K562 (cell line): Measurements from ENCODE around the gene FAAP100. TPM values are rescaled to one million over a fixed set of nuclear protein-coding genes. Genes with fewer than 3 reads are reported as not detected.

Experiments used
- COPS2 ChIP-seq: fragments of 450-650 bp; conservative IDR thresholded peaks from 2 replicates; pipeline ENCODE4 v1.6.1; 2016; ENCODE audit warnings: mild to moderate bottlenecking, moderate library complexity
- GABPA ChIP-seq: fragments of 200-800 bp; sonication (Bioruptor generic); conservative IDR thresholded peaks from 2 replicates; pipeline ENCODE4 v1.6.1; 2016; ENCODE audit warnings: low read depth, missing genetic modification characterization, missing compliant biosample characterization
- HNRNPL ChIP-seq: fragments of 200-400 bp; formaldehyde crosslinking; IDR thresholded peaks from 2 replicates; pipeline ENCODE4 v1.6.1; 2017; ENCODE audit warnings: low read depth, mild to moderate bottlenecking, low read length
- ILK ChIP-seq: fragments of 450-650 bp; IDR thresholded peaks from 2 replicates; pipeline ENCODE4 v1.6.1; 2016; ENCODE audit warnings: missing genetic modification characterization, low read depth, mild to moderate bottlenecking, missing compliant biosample characterization, moderate library complexity, borderline replicate concordance
- JUN ChIP-seq, 2 experiments: sonication (generic) in 1 of 2; formaldehyde crosslinking in 1 of 2; IDR thresholded peaks; 2 replicates each; pipeline versions ENCODE4 v1.6.1 to v1.8.0; 2012 to 2022; ENCODE audit warnings: borderline replicate concordance in 2 of 2, mild to moderate bottlenecking in 2 of 2, improper control_type of control experiment in 1 of 2, low read depth in 1 of 2, low read length in 1 of 2, missing genetic modification reagents in 1 of 2
- L3MBTL2 ChIP-seq: fragments of 450-650 bp; IDR thresholded peaks from 2 replicates; pipeline ENCODE4 v1.6.1; 2016; ENCODE audit warnings: mild to moderate bottlenecking, moderate library complexity
- MTA1 ChIP-seq: fragments of 450-650 bp; IDR thresholded peaks from 2 replicates; pipeline ENCODE4 v1.6.1; 2017; ENCODE audit warnings: borderline replicate concordance
- NUFIP1 ChIP-seq: fragments of 450-650 bp; IDR thresholded peaks from 2 replicates; pipeline ENCODE4 v1.6.1; 2018; ENCODE audit not compliant: partially characterized antibody
- RB1 ChIP-seq: fragments of 450-650 bp; IDR thresholded peaks from 2 replicates; pipeline ENCODE4 v1.6.1; 2017; ENCODE audit warnings: low read depth, mild to moderate bottlenecking
- SNAPC5 ChIP-seq: fragments of 250-450 bp; sonication (Bioruptor Pico); IDR thresholded peaks from 2 replicates; pipeline ENCODE4 v1.8.0; 2021; ENCODE audit warnings: moderate library complexity, mild to moderate bottlenecking, inconsistent platforms
- TCF7L2 ChIP-seq: fragments of 150-350 bp; IDR thresholded peaks from 2 replicates; pipeline ENCODE4 v1.6.1; 2016; ENCODE audit warnings: low read depth, mild to moderate bottlenecking, low read length, moderate library complexity
- USF1 ChIP-seq: sonication (generic); formaldehyde crosslinking; IDR thresholded peaks from 2 replicates; pipeline ENCODE4 v1.9.0; 2022; ENCODE audit warnings: mild to moderate bottlenecking, missing genetic modification reagents
- ZBTB1 ChIP-seq: sonication (generic); formaldehyde crosslinking; IDR thresholded peaks from 2 replicates; pipeline ENCODE4 v1.8.1; 2023; ENCODE audit warnings: missing genetic modification reagents, low read depth, mild to moderate bottlenecking, borderline replicate concordance
- ZBTB12 ChIP-seq: fragments of 250-450 bp; sonication (Bioruptor Pico); IDR thresholded peaks from 2 replicates; pipeline ENCODE4 v1.4.0; 2020
- ZC3H8 ChIP-seq: fragments of 450-650 bp; IDR thresholded peaks from 2 replicates; pipeline ENCODE4 v1.6.1; 2017
- ZFP36 ChIP-seq: fragments of 150-350 bp; IDR thresholded peaks from 2 replicates; pipeline ENCODE4 v1.6.1; 2018; ENCODE audit warnings: low read length, low read depth; ENCODE audit not compliant: partially characterized antibody
- ZNF134 ChIP-seq: fragments of 250-450 bp; sonication (Bioruptor Pico); conservative IDR thresholded peaks from 2 replicates; pipeline ENCODE4 v1.4.0; 2020
- ZNF3 ChIP-seq: fragments of 250-450 bp; sonication (Bioruptor Pico); IDR thresholded peaks from 2 replicates; pipeline ENCODE4 v1.5.0; 2021; ENCODE audit warnings: mild to moderate bottlenecking, moderate library complexity
- ZNF518B ChIP-seq: fragments of 250-450 bp; sonication (Bioruptor Pico); IDR thresholded peaks from 2 replicates; pipeline ENCODE4 v1.5.0; 2021; ENCODE audit warnings: mild to moderate bottlenecking, moderate library complexity
- ZNF76 ChIP-seq: fragments of 250-450 bp; sonication (Bioruptor Pico); IDR thresholded peaks from 2 replicates; pipeline ENCODE4 v1.4.0; 2020; ENCODE audit warnings: mild to moderate bottlenecking, moderate library complexity, borderline replicate concordance
- ZNF79 ChIP-seq: fragments of 250-450 bp; sonication (Bioruptor Pico); IDR thresholded peaks from 2 replicates; pipeline ENCODE4 v1.4.0; 2020; ENCODE audit warnings: low read depth, mild to moderate bottlenecking, moderate library complexity
- ZSCAN29 ChIP-seq: fragments of 450-650 bp; IDR thresholded peaks from 2 replicates; pipeline ENCODE4 v1.6.1; 2017
- polyA plus RNA-seq, 8 experiments: library from polyadenylated mRNA; depleted of rRNA in 4 of 8; stranded (reverse) in 5 of 8; unstranded in 3 of 8; fragments of >200 nt; fragmentation: Nextera tagmentation in 2 of 8; fragmentation: Illumina TruSeq in 1 of 8; extraction: Ambion mirVana in 2 of 8; extraction: Trizol in 1 of 8; gene quantifications; 2 replicates each; pipeline versions ENCODE4 v1.2.1 to v1.2.3, GENCODE V29; 2011 to 2014; ENCODE audit warnings: inconsistent platforms in 1 of 8, missing spikeins in 1 of 8
- total RNA-seq, 7 experiments: library from RNA; depleted of rRNA in 6 of 7; stranded (reverse); fragments of >200 nt in 6 of 7; fragmentation: Illumina TruSeq in 2 of 7; extraction: Trizol in 2 of 7; gene quantifications; 2 replicates each; pipeline versions ENCODE4 v1.2.1 to v1.2.3, GENCODE V29; 2011 to 2021; ENCODE audit warnings: low replicate concordance in 1 of 7

FAAP100 gene
- total and polyA plus RNA-seq, 9 of the 15 experiments (the other 6 are each of a cell fraction or from before 2014, with no cell fraction given): 0.31 to 51.2 (median 12.6) TPM

- TF ChIP-seq ZSCAN29 (no peak), RB1 (peak; percentile 59; the same call in 1 of the 2 replicates), ZNF3 (CRISPR knock-in tag) (no peak), ZFP36 (no peak), TCF7L2 (no peak), ZBTB1 (CRISPR knock-in tag) (no peak; the same call in 1 of the 2 replicates), ZNF518B (no peak), MTA1 (no peak), SNAPC5 (CRISPR knock-in tag) (no peak), NUFIP1 (no peak), ZC3H8 (no peak), COPS2 (no peak), ZNF76 (no peak), ZBTB12 (CRISPR knock-in tag) (no peak), L3MBTL2 (peak; percentile 72), GABPA (no peak), HNRNPL (no peak), USF1 (CRISPR knock-in tag) (no peak), ZNF79 (CRISPR knock-in tag) (no peak), ZNF134 (CRISPR knock-in tag) (no peak), JUN (IDR thresholded peaks at IDR 0.05; ENCODE audit: borderline replicate concordance, low read depth, low read length) (peak; percentile 73), JUN (CRISPR knock-in tag; IDR thresholded peaks at IDR 0.05; ENCODE audit: borderline replicate concordance) (peak; percentile 48; the same call in 1 of the 2 replicates), ILK (tag) (no peak)
Observed at GRCh38 chr17:81519284-81520020, 32.7 kb downstream of the FAAP100 start (continued).
